HG03064 (cell line): ENCODE results near the gene TMPRSS3.

Experiments
- ATAC-seq: cut with Tn5 transposase; IDR thresholded peaks from one replicate; pipeline ENCODE4 v1.9.1; 2021; ENCODE audit warnings: low read depth; ENCODE audit not compliant: unreplicated experiment

The TMPRSS3 gene

GRCh38 chr21:42340187-42341050 is 55.4 kb downstream of the TMPRSS3 start:
- ATAC-seq = no peak

GRCh38 chr21:42338729-42339715 is 56.8 kb downstream of the TMPRSS3 start:
- no peak for ATAC-seq

DNA sequence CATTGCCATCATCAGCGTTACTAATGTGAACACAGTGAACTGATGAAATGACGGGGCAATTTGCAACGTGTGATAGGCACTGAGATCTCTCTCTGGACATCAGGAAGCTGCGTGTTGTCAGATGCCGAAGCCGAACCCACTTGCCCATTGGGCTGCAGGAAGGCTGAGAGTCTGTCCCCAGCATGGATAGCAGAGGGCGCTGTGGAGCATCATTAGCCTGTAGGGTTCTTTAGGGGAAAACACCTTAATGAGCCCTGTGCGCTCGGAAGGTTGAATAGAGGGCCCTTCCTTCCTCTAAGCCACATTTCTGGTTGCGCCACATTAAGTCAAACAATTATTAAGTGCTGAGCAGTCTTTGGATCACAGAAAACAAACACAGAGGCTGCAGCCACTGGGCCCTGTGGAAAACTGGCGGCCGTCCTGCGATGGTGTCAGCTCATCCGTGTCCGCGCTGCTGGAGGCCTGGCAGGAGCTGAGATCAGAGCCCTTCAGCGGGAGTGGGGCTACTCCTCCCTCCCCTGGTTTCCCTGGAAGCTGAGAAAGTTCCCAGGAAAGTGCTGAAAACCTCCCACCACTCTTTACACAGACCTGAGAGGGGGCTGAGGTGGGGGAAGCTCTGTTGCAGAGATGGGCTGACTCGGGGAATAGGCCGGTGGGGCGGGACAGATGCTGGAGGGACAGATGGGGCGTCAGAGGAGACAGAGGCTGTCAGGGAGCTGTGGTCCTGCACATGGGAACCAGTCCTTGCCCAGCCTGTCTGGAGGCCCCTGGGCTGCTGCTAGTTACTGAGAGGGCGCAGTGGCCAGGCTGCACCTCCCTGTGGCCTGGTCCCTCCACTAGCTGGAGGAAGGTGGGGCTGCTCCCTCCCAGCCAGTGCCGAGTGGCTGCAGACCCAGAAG is 57.8 kb downstream of the TMPRSS3 start:
- ATAC-seq = no peak

GRCh38 chr21:42337276-42337675 is 58.6 kb downstream of the TMPRSS3 start:
- ATAC-seq = no peak

- no peak for ATAC-seq
Observed at GRCh38 chr21:42336054-42336453, 59.8 kb downstream of the TMPRSS3 start.

DNA sequence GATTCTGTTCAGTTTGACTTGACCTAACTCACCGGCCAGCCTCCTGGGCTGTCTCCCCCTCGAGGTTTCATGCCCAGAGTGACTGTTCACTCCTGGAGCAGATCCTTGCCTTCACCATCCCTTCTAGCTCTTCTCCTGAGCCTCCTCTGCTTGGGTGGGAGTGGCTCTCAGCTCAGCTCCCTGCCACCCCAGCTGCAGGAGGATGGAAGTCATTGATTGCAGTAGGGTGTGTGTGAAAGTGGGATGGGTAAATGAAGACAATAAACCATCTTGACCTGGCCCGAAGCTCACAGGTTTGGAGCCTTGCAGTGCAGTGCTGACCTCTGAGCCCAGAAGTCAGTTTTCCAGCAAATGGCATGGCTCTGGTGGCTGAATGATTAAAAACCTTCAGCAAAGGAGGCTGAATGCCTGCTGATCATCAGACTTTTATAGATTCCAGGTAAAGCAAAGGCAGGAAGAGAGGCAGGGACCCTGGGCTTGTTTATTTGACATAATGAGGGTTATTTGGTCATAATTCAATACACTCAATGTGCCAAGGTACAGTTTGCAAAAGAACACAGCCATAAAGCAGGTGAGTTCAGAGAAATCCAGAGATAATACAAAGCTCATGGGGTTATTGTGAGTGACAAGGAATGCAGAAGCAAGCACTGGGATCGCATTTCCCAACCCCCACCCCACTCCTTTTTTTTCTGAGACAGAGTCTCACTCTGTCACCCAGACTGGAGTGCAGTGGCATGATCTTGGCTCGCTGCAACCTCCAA is 63.1 kb downstream of the TMPRSS3 start:
- no peak for ATAC-seq

DNA sequence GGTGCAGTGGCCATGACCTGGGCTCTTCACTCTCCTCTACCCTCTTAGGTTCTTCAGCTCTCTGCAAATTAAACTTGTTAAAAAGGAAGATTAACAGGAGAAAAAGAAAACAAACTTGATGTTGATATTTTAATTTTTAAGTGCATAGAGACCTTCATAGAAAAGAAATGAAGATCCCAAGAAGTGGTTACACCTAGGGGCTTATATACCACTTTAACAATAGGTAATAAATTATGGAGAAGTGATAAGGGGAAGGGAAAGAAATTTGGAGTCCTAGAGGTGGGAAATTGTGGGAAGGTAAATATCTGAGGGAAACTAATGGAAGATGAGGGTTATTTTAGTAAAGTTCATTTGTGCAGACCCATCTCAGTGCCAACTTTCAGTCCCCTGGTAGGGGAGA is 64.2 kb downstream of the TMPRSS3 start:
- ATAC-seq = no peak

DNA sequence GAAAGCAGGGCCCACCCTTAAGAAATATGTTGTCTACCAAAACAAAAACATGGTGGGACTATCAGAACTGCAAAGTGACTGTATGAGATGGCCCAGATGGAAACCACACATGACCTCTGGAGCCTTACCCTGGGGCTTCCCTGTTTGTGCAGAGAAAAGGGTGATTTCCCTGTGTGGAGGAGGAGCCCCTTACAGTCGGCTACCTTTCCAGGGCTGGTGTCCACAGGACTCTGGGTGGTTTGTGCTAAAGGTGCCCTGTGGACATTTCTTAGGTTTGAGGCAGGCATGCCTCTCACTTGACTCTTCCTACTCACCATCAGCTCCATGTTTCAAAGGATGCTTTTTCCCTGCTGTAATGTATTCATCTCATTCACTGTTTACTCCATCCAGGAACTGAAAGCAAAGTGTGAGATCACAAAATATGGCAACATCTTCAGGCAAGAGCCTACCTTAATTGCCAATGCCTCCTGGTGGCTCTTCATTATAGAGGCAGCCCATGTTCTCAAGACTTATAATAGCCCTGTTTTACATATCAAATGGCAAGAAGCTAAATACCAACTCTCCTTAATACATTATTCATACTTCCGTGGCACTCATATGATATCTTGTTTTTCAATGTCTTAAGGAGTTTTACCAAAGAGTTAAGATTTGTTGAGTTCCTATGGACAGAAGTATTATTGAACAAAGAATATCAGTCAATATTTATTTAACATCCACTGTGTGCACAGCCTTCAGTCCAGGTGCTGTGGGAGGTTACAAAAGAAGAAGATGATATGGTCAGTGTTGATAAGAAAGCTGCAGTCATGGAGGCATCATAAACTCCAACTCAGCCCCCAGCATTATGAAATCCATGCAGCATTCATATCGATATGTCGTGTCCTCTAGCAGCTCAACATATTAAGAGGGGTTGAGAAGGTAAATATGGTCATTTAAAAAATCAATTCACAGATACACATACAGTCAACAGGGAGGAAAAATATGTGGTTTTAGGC is 65.2 kb downstream of the TMPRSS3 start:
- no peak for ATAC-seq

DNA sequence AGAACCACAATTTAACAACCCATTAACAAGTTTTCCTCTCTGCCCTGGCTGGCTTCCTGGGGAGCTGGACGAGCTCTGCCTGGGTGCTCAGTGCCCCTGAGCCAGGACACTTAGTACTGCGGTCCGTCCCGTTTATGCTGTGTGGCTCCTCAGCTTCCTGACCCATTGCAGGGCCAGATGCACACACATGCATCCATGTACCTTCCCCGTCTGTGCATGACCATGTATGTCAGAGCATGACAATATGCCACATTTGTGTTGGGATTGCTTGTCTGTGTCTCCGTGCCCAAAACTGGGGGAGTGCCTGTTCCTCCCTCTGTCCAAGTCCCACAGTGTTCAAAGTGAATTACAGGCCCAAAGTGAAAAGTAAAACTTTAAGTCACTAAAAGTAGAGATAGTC is 71.0 kb downstream of the TMPRSS3 start:
- no peak for ATAC-seq
